H1 (cell line): Measurements from ENCODE around the gene RFNG. TPM values are rescaled to one million over a fixed set of nuclear protein-coding genes. Genes with fewer than 3 reads are reported as not detected.
A peak's percentile ranks its signal among the peaks of the same experiment; 100 is the strongest.

ENCODE experiments used
- CTCF ChIA-PET: fragments of 300-600 bp; sonication (Branson Sonifier 250); formaldehyde crosslinking; loops from one replicate; lab custom pipeline; 2021; ENCODE audit not compliant: partially characterized antibody; lab: Charles Lee
- POLR2A ChIA-PET: fragments of 300-600 bp; sonication (Branson Sonifier 250); formaldehyde crosslinking; loops from one replicate; lab custom pipeline; 2021; ENCODE audit warnings: inconsistent platforms; ENCODE audit not compliant: partially characterized antibody; lab: Charles Lee
- DNase-seq, 2 experiments: peaks; one replicate each; pipeline versions ENCODE4 v3.0.0 to v3.0.0-alpha.2; 2010 to 2022; ENCODE audit warnings: low spot score in 2 of 2, low read depth in 1 of 2, mixed read lengths in 1 of 2
- FAIRE-seq: peaks from 2 replicates; lab custom pipeline; 2011; peaks lifted over from hg19 to GRCh38; lab: Jason Lieb, UNC
- H2AFZ ChIP-seq: 2 replicates; pipeline ENCODE4 v1.8.1; 2012; ENCODE audit warnings: low read length, inconsistent platforms
- H2AK5ac ChIP-seq: 2 replicates; pipeline ENCODE4 v1.6.1; 2013; ENCODE audit warnings: low read depth, low read length
- H2BK120ac ChIP-seq: replicated peaks from 2 replicates; pipeline ENCODE3; 2013; ENCODE audit warnings: low read depth, low read length, inconsistent platforms
- H2BK12ac ChIP-seq: 2 replicates; pipeline ENCODE4 v1.6.1; 2013; ENCODE audit warnings: low read depth, low read length
- H2BK15ac ChIP-seq: 2 replicates; pipeline ENCODE4 v1.6.1; 2013; ENCODE audit warnings: low read length
- H2BK20ac ChIP-seq: 2 replicates; pipeline ENCODE4 v1.6.1; 2013; ENCODE audit warnings: low read length
- H2BK5ac ChIP-seq: 2 replicates; pipeline ENCODE4 v1.6.1; 2013; ENCODE audit warnings: low read depth, low read length
- H3K14ac ChIP-seq: 2 replicates; pipeline ENCODE4 v1.6.1; 2013; ENCODE audit warnings: inconsistent platforms; ENCODE audit not compliant: insufficient read length
- H3K18ac ChIP-seq: 2 replicates; pipeline ENCODE4 v1.6.1; 2013; ENCODE audit warnings: low read length; ENCODE audit errors: extremely low read depth
- H3K23ac ChIP-seq: 2 replicates; pipeline ENCODE4 v1.6.1; 2013; ENCODE audit warnings: inconsistent platforms; ENCODE audit not compliant: insufficient read length
- H3K23me2 ChIP-seq: 2 replicates; pipeline ENCODE4 v1.6.1; 2013; ENCODE audit warnings: low read depth, low read length
- H3K27ac ChIP-seq: 2 replicates; pipeline ENCODE4 v1.6.1; 2011; ENCODE audit warnings: low read depth, low read length, inconsistent platforms
- H3K27me3 ChIP-seq, 4 experiments: replicated peaks in 1 of 4; 1 replicate in 1 of 4; 2 replicates in 3 of 4; pipeline versions ENCODE4 v1.6.1 to v1.8.1; 2011 to 2013; ENCODE audit warnings: low read length in 3 of 4, mild to moderate bottlenecking in 3 of 4, inconsistent platforms in 2 of 4, mixed read lengths in 2 of 4, moderate library complexity in 1 of 4; ENCODE audit not compliant: control insufficient read depth in 3 of 4, insufficient read depth in 3 of 4; ENCODE audit errors: extremely low read depth in 1 of 4
- H3K36me3 ChIP-seq, 4 experiments: 2 replicates each; pipeline versions ENCODE4 v1.6.1 to v1.8.1; 2011 to 2013; ENCODE audit warnings: mild to moderate bottlenecking in 4 of 4, low read length in 3 of 4, moderate library complexity in 2 of 4, control low read depth in 1 of 4, inconsistent platforms in 1 of 4; ENCODE audit not compliant: insufficient read depth in 4 of 4, control insufficient read depth in 2 of 4
- H3K4ac ChIP-seq: replicated peaks from 2 replicates; pipeline ENCODE3; 2013; ENCODE audit warnings: low read length, low read depth, mixed read lengths, inconsistent platforms; ENCODE audit not compliant: insufficient read length
- H3K4me1 ChIP-seq, 4 experiments: replicated peaks in 1 of 4; 1 replicate in 1 of 4; 2 replicates in 3 of 4; pipeline versions ENCODE4 v1.6.1 to v1.8.1; 2011 to 2013; ENCODE audit warnings: low read length in 3 of 4, inconsistent platforms in 2 of 4, mixed read lengths in 1 of 4; ENCODE audit not compliant: insufficient read depth in 4 of 4, control insufficient read depth in 3 of 4
- H3K4me2 ChIP-seq, 2 experiments: 2 replicates each; pipeline versions ENCODE4 v1.6.1 to v1.8.1; 2011 to 2013; ENCODE audit warnings: low read depth in 2 of 2, low read length in 2 of 2, control low read depth in 1 of 2, inconsistent platforms in 1 of 2, mild to moderate bottlenecking in 1 of 2; ENCODE audit not compliant: insufficient read depth in 1 of 2
- H3K4me3 ChIP-seq, 4 experiments: fragments of 200-600, 300-600 bp in 1 of 4; sonication (generic), shearing (Covaris generic), sonication (Bioruptor Twin) in 1 of 4; 2 replicates each; pipeline versions ENCODE4 v1.5.1 to v1.8.1; 2011 to 2016; ENCODE audit warnings: low read length in 4 of 4, low read depth in 3 of 4, control low read depth in 2 of 4, inconsistent platforms in 2 of 4, mild to moderate bottlenecking in 2 of 4, mixed read lengths in 1 of 4, moderate library complexity in 1 of 4; ENCODE audit not compliant: insufficient read depth in 2 of 4; ENCODE audit errors: extremely low read depth in 1 of 4
- H3K56ac ChIP-seq: replicated peaks from 2 replicates; pipeline ENCODE3; 2013; ENCODE audit warnings: low read depth, mild to moderate bottlenecking, mixed read lengths, low read length, inconsistent platforms; ENCODE audit not compliant: insufficient read length
- H3K79me1 ChIP-seq: 2 replicates; pipeline ENCODE4 v1.6.1; 2013; ENCODE audit warnings: low read depth, low read length, control low read depth
- H3K79me2 ChIP-seq, 2 experiments: 2 replicates each; pipeline versions ENCODE4 v1.6.1 to v1.8.1; 2012 to 2013; ENCODE audit warnings: low read length in 2 of 2, mild to moderate bottlenecking in 2 of 2, inconsistent platforms in 1 of 2; ENCODE audit not compliant: insufficient read depth in 2 of 2, control insufficient read depth in 1 of 2
- H3K9ac ChIP-seq, 4 experiments: replicated peaks in 1 of 4; 1 replicate in 1 of 4; 2 replicates in 3 of 4; pipeline versions ENCODE4 v1.6.1 to v1.8.1; 2011 to 2013; ENCODE audit warnings: low read depth in 3 of 4, low read length in 3 of 4, control low read depth in 2 of 4, mild to moderate bottlenecking in 2 of 4, moderate library complexity in 2 of 4, inconsistent platforms in 1 of 4; ENCODE audit errors: extremely low read depth in 1 of 4
- H3K9me3 ChIP-seq, 2 experiments: 2 replicates each; pipeline versions ENCODE4 v1.6.1 to v1.8.1; 2012 to 2013; ENCODE audit warnings: mild to moderate bottlenecking in 2 of 2, moderate library complexity in 2 of 2, control low read depth in 1 of 2, inconsistent platforms in 1 of 2, low read depth in 1 of 2, low read length in 1 of 2, mixed read lengths in 1 of 2; ENCODE audit not compliant: insufficient read depth in 2 of 2
- H4K20me1 ChIP-seq, 2 experiments: replicated peaks in 1 of 2; 2 replicates each; pipeline versions ENCODE3 to v1.8.1; 2011 to 2013; ENCODE audit warnings: inconsistent platforms in 2 of 2, low read length in 2 of 2, mild to moderate bottlenecking in 1 of 2; ENCODE audit not compliant: insufficient read depth in 2 of 2, control insufficient read depth in 1 of 2
- H4K5ac ChIP-seq: 2 replicates; pipeline ENCODE4 v1.6.1; 2013; ENCODE audit warnings: low read length, low read depth, mixed read lengths, inconsistent platforms; ENCODE audit not compliant: insufficient read length
- H4K8ac ChIP-seq: 2 replicates; pipeline ENCODE4 v1.8.0; 2013; ENCODE audit warnings: mild to moderate bottlenecking, moderate library complexity, low read length, inconsistent platforms; ENCODE audit not compliant: insufficient read depth; ENCODE audit errors: extremely low read depth
- H4K91ac ChIP-seq: replicated peaks from 2 replicates; pipeline ENCODE3; 2013; ENCODE audit warnings: low read length, mixed read lengths, inconsistent platforms; ENCODE audit not compliant: insufficient read length
- BRCA1 ChIP-seq: IDR thresholded peaks from 2 replicates; pipeline ENCODE4 v1.6.1; 2012; ENCODE audit warnings: low read depth, low read length, improper control_type of control experiment
- FOSL1 ChIP-seq: IDR thresholded peaks from 2 replicates; pipeline ENCODE4 v1.6.1; 2011; ENCODE audit warnings: mild to moderate bottlenecking, low read depth, low read length, moderate library complexity; ENCODE audit not compliant: insufficient read depth
- NRF1 ChIP-seq: IDR thresholded peaks from 2 replicates; pipeline ENCODE4 v1.6.1; 2011; ENCODE audit warnings: mild to moderate bottlenecking, low read depth, low read length, improper control_type of control experiment
- RFX5 ChIP-seq: IDR thresholded peaks from 2 replicates; pipeline ENCODE4 v1.6.1; 2011; ENCODE audit warnings: low read depth, low read length, improper control_type of control experiment, borderline replicate concordance
- TAF7 ChIP-seq: optimal IDR thresholded peaks from 2 replicates; pipeline ENCODE3; 2011; ENCODE audit warnings: low read depth, mild to moderate bottlenecking, inconsistent platforms, low read length, moderate library complexity, borderline replicate concordance
- WGBS, 2 experiments: shearing (Covaris generic) in 1 of 2; methylation state at CpG; one replicate each; pipeline versions ENCODE4 v1.1.6 to v1.1.7; 2013 to 2015; ENCODE audit warnings: low lambda C conversion rate in 2 of 2, mixed read lengths in 2 of 2, inconsistent platforms in 1 of 2, low coverage in 1 of 2, missing lambda C conversion rate in 1 of 2; ENCODE audit not compliant: insufficient replicate concordance in 2 of 2, insufficient coverage in 1 of 2, insufficient read length in 1 of 2; ENCODE audit errors: extremely low coverage in 1 of 2, missing lambda C conversion rate in 1 of 2; 5-methylcytosine and 5-hydroxymethylcytosine counted together
- polyA plus RNA-seq, 7 experiments: library from polyadenylated mRNA; depleted of rRNA in 3 of 7; stranded (reverse) in 5 of 7; unstranded in 2 of 7; fragments of >200 nt in 5 of 7; fragments of 200-250 nt in 2 of 7; gene quantifications; 1 replicate in 5 of 7; 2 replicates in 1 of 7; 4 replicates in 1 of 7; pipeline versions ENCODE4 v1.2.1 to v1.2.3, GENCODE V29; 2011 to 2013; ENCODE audit warnings: missing spikeins in 2 of 7, mixed read lengths in 2 of 7
- total RNA-seq: library from RNA; stranded (reverse); fragmentation: NEBNext Ultra II Directional; extraction: Animal tissue kit (Norgen Biotek cat#: 25700); gene quantifications from 2 replicates; pipeline ENCODE4 v1.2.1, GENCODE V29; 2021
- TF ChIP-seq, protein P1 (sequence below): IDR thresholded peaks from 2 replicates; pipeline ENCODE4 v1.6.1; 2011; ENCODE audit warnings: low read length, improper control_type of control experiment
- TF ChIP-seq, protein P2 (sequence below), 3 experiments: IDR thresholded peaks; 1 replicate in 2 of 3; 2 replicates in 1 of 3; pipeline versions ENCODE4 v1.5.1 to v1.6.1; 2011; ENCODE audit warnings: low read length in 3 of 3, mild to moderate bottlenecking in 3 of 3, inconsistent platforms in 2 of 3, low read depth in 1 of 3, moderate library complexity in 1 of 3; ENCODE audit not compliant: insufficient read depth in 1 of 3; ENCODE audit errors: control extremely low read depth in 1 of 3

Gene RFNG
- total and polyA plus RNA-seq, 2 of the 8 experiments (the other 6 are each of a cell fraction or from before 2014, with no cell fraction given), result 26.7 to 28.4 TPM

DNA sequence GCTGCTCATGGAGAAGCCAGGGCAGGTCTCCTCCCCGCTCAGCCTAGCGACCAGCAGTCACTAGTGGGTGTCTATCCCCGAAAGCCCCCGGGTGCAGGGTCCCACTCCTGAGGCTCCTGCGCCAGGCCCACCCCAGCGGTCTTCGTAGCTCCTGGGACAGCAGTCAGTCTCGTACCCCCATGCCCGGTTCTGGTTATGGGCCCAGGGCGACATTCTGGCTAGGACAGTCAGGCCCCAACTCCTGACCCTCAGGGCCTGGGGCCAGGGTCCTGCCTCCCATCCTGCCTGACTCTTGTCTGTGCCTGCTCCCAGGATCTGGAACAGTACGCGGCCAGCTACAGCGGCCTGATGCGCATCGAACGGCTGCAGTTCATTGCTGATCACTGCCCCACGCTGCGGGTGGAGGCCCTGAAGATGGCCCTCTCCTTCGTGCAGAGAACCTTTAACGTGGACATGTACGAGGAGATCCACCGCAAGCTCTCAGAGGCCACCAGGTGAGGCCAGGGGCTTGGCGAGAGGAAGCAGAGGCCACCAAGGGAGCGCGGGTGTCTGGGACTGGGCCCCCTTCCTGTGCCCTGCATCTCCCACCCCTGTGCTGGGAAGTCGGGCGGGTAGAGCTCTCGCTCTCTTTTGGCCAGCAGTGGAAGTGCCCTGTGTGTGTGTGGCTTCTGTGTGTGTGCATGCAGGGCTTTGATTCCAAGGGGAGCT is 2.1 kb upstream of the RFNG start:
- no peak for FAIRE-seq
- WGBS, 2 experiments, result 95% methylated on average over 28 of the region's 28 CpGs; no CpG with 5 or more reads in 1 of the 2 experiments
- Histone ChIP-seq H2BK15ac (no peak overlapping the region), H3K4ac (no peak overlapping the region), H2BK12ac (no peak overlapping the region), H2BK120ac (no peak overlapping the region), H2BK20ac (no peak overlapping the region), H3K4me1 (peaks cover 0 to 11% (median 6%) of the 10 kb centered on the region in 4 experiments; a peak in 5 of 7 replicates), H3K23me2 (peaks cover 6% of the 10 kb centered on the region; the same call in 1 of the 2 replicates), H3K79me2 (peaks cover 0 to 12% of the 10 kb centered on the region in 2 experiments; a peak in 1 of 4 replicates), H4K8ac (peak overlapping the region; percentile 71), H3K14ac (no peak overlapping the region), H3K18ac (no peak overlapping the region), H4K5ac (no peak overlapping the region), H2AK5ac (no peak overlapping the region), H3K9me3 (no peaks in the 10 kb centered on the region), H3K9ac (no peak overlapping the region), H3K4me2 (peak overlapping the region in 1 of 2 experiments; percentile 97; a peak in 2 of 4 replicates), H2AFZ (no peak overlapping the region), H4K91ac (no peak overlapping the region), H2BK5ac (no peak overlapping the region), H3K4me3 (no peak overlapping the region), H4K20me1 (peaks cover 4 to 20% of the 10 kb centered on the region in 2 experiments), H3K27me3 (no peaks in the 10 kb centered on the region; a peak in 1 of 7 replicates), H3K23ac (no peak overlapping the region), H3K27ac (no peak overlapping the region), H3K56ac (no peak overlapping the region), H3K79me1 (peaks cover 6% of the 10 kb centered on the region; the same call in 1 of the 2 replicates), H3K36me3 (peaks cover 7 to 30% (median 19%) of the 10 kb centered on the region in 4 experiments)
- CTCF ChIA-PET, result interaction anchor here (1.0 to 5.4 kb wide), 5 partner anchors 9 to 24 kb away, joined by 3 to 40 read pairs (median 3); partner anchors contain the start of genes DCXR, DUS1L and RAC3
- POLR2A ChIA-PET, result interaction anchor here (0.7 to 13.2 kb wide), 12 partner anchors 10 to 111 kb away, joined by 3 to 161 read pairs (median 4); partner anchors contain the start of genes DCXR, DUS1L and RAC3
- no peak for DNase-seq
- TF ChIP-seq, protein P1, sequence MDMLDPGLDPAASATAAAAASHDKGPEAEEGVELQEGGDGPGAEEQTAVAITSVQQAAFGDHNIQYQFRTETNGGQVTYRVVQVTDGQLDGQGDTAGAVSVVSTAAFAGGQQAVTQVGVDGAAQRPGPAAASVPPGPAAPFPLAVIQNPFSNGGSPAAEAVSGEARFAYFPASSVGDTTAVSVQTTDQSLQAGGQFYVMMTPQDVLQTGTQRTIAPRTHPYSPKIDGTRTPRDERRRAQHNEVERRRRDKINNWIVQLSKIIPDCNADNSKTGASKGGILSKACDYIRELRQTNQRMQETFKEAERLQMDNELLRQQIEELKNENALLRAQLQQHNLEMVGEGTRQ, result no peak
- TF ChIP-seq FOSL1, result no peak
- no peak for TF ChIP-seq RFX5
- TF ChIP-seq NRF1, result no peak
- no peak for TF ChIP-seq BRCA1
- TF ChIP-seq, protein P2, sequence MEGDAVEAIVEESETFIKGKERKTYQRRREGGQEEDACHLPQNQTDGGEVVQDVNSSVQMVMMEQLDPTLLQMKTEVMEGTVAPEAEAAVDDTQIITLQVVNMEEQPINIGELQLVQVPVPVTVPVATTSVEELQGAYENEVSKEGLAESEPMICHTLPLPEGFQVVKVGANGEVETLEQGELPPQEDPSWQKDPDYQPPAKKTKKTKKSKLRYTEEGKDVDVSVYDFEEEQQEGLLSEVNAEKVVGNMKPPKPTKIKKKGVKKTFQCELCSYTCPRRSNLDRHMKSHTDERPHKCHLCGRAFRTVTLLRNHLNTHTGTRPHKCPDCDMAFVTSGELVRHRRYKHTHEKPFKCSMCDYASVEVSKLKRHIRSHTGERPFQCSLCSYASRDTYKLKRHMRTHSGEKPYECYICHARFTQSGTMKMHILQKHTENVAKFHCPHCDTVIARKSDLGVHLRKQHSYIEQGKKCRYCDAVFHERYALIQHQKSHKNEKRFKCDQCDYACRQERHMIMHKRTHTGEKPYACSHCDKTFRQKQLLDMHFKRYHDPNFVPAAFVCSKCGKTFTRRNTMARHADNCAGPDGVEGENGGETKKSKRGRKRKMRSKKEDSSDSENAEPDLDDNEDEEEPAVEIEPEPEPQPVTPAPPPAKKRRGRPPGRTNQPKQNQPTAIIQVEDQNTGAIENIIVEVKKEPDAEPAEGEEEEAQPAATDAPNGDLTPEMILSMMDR (IDR thresholded peaks at IDR 0.05; ENCODE audit: control extremely low read depth in 1 of 3, insufficient read depth in 1 of 3, low read depth in 1 of 3, low read length in 3 of 3), result no peak
- no peak for TF ChIP-seq TAF7
